HT1080 (cell line): Measurements from ENCODE around the gene TECR. TPM values are rescaled to one million over a fixed set of nuclear protein-coding genes. Genes with fewer than 3 reads are reported as not detected.
"Not testable (repeated sequence)": the region's sequence is repeated elsewhere in the genome, so short reads cannot be mapped to it uniquely, and the experiment has no call there.

ENCODE experiments used
- DNase-seq: peaks from one replicate; pipeline ENCODE4 v3.0.0-alpha.2; 2015; ENCODE audit warnings: low read depth
- total RNA-seq: library from RNA; depleted of rRNA; stranded (reverse); fragments of >200 nt; shearing (Covaris generic); gene quantifications from 2 replicates; pipeline ENCODE4 v1.2.3, GENCODE V29; 2014

TECR gene
- total RNA-seq, 1 experiment from 2014 or later = 144 TPM

DNA sequence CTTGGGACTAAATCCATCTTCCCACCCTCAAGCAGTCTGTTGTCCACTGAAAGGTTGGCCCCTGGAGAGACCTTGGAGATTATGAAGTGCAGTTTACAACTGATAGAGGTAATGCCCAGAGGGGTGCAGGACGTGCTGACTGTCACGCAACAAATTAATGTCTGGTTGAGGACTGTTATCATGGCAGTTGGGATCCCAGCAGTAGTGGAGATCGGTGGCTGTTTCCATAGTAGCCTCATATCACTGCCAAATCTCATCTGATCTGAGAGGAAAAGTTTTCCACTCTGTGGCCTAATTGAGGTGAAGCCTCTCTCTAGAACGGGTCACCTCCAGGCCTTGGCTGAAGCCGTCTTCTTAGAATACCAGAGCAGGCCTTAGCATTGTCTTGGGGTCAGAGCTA, 4.1 kb downstream of the TECR start:
- no peak for DNase-seq

DNA sequence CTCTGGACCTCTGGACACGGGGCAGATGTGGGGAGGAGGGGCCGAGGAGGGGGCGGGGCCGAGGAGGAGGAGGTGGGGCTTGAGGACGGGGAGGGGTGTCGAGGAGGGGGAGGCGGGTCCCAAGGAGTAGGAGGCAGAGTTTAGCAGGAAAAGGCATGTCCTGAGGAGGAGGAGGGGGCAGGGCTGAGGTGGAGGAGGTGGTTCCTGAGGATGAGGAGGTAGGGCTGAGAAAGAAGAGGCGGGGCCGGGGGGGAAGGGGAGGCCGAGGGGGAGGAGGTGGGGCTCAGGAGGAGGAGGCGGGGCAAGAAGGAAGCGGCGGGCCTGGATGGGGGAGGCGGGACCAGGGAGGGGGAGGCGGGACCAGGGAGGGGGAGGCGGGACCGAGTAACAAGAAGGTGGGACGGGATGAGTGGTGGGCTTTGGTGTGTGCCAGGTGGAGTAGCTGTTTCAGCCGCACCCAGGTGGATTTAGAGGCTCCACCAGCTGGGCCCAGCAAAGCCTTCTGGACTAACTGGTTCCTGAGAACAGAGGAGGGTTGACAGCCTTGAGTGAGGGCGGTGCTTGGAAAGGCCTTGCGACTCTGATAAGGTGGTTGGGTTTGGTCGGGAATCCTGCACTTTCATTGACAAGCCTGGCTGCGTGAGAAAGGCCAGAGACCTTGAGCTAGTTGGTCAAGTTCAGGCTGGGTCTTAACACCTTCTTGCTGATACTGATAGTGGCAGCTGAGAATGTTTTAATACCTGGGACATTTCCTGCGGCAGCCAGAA, 7.7 kb downstream of the TECR start:
- no peak for DNase-seq

DNA sequence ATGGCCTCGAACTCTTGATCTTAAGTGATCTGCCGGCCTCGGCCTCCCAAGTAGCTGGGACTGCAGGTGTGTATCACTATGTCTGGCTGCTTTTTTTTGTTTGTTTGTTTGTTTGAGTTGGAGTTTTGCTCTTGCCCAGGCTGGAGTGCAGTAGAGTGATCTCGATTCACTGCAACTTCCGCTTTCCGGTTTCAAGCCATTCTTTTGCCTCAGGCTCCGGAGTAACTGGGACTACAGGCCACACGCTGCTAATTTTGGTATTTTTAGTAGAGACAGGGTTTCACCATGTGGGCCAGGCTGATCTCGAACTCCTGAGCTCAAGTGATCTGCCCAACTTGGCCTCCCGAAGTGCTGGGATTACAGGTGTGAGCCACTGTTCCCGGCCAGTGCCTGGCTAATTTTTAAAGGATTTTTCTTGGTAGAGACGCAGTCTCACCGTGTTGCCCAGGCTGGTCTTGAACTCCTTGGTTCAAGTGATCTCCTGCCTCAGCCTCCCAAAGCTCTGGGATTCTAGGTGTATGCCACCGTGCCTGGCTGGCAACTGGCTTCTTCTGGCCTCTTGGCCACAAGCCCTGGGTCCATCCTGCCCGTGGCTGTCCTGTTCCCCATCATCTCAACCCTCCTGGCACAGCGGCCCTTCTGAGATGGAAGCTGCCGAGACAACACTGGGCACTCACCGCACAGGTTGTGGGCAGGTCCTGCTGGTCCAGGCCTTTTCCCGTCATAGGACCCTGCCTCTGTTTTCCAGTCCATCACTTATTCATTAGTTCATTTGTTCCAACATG, 11.5 kb downstream of the TECR start:
- no peak for DNase-seq

DNA sequence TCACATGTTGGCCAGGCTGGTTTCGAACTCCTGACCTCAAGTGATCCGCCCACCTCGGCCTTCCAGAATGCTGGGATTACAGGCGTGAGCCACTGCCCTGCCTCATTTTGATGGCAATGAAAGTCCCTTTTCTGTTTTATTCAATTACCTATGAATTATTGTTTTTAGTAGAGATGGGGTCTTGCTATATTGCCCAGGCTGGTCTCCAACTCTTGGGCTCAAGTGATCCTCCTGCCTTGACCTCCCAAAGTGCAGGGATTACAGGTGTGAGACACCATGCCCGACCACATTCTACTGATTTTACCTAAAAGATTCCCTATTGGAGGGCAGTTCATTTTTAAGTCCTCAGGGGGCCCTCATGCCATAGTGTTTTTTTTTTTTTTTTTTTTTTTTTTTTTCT, 12.6 kb downstream of the TECR start:
- DNase-seq = not testable (repeated sequence)

DNA sequence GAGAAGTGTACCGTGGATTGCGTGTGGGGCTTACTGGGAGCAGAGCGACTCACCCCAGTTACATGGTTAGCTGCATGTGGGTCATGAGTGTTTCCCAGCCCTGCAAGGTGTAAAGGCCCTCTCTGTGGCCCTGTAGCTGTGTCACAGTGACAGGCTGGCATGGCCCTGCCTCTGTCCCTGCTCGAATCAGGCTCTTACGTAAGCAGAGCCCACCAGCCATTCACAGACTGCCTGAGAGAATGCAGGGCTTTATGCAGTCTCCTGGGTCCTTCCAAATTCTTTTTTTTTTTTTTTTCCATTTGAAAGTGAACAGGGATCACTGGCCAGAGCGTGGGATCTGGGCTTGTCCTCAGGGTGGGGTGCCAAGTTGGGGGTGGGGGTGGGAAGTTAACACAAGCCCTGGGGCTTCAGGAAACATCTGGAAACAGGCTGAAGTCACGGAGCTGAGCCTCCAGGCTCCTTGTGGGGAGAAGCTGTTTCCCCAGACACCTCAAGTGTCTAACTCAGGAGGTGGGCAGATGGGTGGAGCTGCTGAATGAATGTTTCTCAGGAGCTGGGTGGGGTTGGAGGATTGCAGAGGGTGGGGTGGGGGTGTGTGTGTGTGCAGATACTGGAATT, 13.4 kb downstream of the TECR start:
- DNase-seq = no peak

DNA sequence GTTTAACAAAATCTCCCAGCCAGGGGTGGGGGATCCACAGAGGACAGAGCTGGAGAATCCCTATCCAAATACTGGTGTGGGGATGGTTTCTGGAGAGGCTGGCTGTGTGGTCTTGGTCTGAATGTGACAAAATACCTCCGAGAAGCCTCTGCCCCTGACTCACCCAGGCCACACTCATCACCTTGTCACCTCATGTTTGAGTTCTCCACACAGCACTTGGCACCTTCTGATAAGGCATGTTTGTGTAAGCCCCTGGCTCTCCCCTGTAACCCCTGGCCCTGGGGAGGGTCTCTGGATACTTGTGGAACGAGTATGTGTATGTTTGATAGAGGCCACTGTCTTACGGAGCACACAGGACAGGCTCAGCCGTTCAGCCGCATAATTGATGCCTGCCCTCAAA, 14.7 kb downstream of the TECR start:
- DNase-seq = no peak

DNA sequence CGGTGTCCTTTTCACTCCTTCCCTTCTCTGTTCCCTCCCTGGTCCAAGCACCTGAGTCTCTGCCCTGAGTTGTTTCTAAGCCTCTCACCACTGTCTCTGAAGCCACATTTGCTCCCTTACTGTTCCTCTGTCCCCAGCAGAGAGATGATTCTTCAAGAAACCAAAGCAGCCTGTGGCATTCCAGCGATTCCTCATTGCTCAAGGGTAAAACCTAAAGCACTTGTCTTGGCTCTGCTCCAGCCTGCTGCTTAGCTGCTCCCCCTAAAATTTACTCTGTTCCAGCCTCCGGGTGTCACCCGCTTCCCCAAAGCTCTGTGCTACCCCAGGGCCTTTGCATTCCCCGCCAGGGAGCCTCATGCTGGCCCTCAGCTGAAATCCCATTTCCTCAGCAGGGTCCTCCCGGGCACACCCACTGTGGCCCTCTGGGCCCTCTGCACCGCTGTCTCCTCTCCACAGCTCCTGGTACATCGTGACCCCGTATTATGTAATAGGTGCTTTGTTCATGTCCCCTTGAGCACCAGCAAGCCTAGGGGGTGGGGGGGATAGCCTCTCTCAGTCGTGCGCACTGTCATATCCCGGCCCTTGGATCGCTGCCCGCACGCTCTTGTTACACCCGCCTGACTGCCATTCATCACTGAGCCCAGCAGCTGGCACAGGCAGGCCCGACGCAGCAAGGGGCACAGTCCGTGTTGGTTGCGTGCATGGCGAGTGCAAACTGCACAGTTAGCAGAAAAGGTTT, 15.8 kb downstream of the TECR start:
- DNase-seq = no peak

DNA sequence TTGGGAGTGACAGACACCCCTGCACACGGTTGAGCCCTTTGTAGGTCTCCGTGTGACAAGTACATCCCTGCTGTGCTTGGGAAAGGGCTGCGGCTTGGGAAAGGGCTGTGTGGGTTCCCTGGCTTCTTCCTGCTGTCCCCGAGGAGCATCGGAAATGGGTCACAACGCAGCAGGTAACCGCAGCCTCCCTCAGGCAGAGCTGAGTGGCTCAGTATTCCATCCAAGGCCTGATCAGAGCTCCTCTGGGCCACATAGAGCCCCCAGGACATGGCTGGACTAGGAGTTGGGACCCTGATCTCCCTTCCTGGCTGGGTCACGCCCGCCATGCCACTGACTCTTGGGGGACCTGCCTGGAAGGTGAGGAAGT, 16.3 kb downstream of the TECR start:
- DNase-seq = no peak

DNA sequence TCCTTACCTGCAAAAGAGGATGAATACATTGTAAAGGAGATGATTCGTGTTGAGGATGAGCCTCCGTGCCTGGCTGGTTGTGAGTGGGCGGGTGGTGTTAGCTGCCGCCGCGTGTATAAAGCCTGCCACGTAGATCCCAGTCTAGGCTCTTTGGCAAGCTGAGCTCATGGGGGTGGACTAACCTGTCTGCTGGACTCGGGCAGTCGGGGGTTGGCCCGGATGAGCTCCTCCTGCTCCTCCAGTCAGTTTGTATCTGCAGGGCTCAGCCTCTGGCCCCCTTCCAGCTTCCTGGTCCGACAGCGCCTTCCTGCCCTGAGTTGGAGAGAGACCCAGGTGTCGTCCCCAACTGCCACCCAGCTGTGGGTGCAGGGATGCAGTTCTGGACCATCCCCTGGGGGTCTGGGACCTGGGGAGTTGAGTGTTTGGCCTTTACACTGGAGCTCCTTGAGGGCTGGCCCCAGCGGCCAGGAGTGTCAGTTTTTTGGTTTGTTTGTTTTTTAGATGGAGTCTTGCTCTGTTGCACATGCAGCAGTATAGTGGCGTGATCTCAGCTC, 20.9 kb downstream of the TECR start:
- no peak for DNase-seq

DNA sequence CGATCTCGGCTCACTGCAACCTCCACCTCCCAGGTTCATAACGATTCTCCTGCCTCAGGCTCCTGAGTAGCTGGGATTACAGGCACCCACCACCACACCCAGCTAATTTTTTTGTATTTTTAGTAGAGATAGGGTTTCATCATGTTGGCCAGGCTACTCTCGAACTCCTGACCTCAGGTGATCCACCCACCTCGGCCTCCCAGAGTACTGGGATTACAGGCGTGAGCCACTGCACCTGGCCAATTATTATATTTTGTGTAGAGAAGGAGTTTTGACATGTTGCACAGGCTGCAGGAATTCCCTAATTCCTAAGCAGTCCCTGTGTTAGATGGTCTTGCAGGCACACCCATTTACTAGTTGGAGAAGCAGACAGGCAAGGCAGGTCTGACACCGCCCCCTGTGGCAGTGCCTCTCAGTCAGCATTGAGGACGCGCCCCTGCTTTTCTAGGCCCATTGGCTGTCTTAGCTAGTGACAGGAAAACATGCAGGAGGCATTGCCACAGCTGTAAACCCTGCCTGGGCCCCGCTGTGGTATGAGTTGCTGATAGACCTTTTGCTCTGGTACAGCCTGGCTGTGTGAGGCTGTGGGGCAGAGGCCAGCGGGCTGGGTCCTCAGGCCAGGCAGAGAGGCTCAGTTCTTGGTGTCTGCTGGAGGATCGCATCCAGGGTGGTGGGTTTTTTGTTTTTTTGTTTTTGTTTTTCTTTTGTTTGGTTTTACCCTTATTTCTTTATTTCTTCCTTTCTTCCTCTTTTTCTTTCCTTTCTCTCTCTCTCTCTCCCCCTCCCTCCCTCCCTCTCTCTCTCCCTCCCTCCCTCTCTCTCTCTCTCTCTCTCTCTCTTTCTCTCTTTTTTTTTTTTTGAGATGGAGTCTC, 22.0 kb downstream of the TECR start:
- DNase-seq = peak; percentile 41

DNA sequence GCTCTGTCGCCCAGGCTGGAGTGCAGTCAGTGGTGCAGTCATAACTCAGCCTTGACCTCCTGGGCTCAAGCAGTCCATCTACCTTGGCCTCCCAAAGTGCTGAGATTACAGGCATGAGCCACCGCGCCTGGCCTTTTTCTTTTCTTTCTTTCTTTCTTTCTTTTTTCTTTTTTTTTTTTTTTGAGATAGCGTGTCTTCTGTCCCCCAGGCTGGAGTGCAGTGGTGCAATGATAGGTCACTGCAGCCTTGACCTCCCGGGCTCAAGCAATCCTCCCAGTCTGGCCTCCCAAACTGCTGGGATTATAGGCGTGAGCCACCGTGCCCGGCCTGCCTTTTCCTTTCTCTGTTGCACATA, 22.6 kb downstream of the TECR start:
- DNase-seq = not testable (repeated sequence)

DNA sequence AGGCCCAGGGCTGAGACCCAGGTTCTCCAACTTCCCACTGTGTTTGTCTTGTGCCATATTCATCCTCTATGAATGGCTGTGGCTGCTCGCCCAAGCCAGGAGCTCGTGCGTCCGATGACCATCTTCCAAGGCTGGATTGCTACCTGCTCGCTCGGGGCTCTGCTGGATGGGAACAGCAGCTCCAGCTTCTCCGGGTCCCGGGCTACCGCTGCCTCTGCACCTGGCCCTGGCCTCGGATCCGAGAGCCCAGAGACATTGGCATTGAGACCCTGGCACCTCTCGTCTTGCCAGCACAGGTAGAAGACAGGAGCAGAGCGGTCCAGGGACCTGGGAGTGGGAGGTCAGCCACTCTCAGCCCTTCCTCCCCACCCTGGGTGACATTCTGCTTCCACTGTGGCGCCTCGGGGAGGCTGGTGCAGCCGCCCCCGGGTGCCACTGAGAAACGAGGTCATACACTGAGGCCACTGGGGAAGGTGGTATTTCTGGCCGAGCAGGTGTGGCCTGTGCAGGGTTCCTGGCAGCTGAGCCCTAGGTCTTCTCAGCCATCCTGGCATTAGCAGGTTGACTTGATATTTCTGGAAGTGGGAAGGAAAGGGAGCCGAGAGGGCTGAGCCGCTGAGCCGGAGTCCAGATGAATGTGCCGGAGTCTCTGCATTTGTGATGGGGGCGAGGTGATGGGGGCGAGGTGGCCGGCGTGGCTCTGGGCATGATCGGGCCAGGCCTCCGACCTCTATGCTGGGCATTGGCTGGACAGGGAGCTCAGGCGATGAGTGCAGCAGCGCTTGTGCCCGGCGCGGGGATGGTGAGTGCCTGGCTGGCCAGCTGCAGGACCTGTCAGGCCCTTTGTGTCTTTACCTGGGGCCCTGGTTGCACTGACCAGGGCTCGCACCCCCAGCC, 23.9 kb downstream of the TECR start:
- no peak for DNase-seq

DNA sequence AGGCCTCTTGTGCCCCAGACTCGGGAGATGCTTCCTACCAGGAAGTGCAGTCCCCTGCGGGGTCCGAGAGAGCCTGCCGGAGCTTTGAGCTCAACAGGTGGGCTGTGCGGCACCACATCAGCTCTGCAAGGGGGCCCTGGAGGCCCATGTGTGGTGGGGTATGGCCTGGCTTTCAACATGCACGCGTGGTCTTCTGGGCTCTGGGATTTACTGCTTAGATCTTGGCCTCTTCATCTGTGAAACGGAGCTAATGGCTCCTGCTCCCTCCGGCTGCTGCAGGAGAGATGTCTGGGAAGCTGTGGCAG, 24.5 kb downstream of the TECR start:
- DNase-seq = no peak

DNA sequence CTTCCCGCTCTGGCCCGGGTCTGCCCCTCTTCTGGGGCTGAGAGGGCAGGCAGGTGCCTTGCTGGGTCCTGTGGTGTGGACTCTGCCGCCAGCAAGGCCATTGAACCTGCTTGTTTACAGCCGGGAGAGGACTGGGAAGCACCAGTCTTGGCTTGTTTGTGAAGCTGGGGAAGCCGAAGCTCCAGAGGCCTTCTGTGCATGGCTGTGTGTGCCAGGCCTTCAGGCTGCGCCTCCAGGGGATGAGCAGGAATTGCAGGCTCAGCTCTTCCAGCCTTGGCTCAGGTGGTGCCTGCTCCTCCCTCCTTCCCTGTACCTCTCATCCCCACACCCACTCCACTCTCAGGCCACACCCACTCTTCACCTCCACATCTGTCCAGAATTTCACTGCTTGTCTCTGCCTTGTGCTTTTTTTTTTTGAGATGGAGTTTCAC, 25.0 kb downstream of the TECR start:
- DNase-seq = no peak

DNA sequence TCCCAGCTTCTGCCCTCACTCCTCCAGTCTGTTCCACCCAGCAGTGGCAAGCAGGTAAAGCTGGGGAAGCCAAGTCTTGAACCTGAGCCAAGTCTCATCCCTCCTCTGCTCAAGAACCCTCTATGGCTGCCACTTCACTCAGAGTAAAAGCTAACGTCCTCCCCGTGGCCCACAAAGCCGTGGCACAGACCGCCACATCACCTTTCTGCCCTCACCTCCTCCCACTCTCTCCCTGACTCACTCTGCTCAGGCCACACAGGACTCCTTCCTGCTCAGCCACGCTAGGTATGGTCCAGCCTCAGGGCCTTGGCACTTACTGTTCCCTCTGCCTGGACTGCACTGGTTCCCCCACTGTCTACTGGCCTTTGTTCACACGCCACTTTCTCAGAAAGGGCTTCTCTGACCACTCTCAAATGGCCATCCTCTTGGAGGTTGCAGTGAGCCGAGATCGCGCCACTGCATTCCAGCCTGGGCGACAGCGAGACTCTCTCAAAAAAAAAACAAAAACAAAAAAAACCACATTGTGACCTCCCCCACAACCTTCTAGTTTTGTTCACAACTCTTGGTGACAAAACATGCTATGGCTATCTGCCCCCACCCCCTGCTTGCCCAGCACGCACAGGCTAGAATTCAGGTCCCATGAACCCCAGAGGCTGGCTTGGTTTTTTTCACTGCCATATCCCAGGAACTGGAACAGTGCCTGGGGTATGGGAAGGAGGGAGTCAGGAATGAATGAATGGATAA, 26.7 kb downstream of the TECR start:
- DNase-seq = peak; percentile 47

DNA sequence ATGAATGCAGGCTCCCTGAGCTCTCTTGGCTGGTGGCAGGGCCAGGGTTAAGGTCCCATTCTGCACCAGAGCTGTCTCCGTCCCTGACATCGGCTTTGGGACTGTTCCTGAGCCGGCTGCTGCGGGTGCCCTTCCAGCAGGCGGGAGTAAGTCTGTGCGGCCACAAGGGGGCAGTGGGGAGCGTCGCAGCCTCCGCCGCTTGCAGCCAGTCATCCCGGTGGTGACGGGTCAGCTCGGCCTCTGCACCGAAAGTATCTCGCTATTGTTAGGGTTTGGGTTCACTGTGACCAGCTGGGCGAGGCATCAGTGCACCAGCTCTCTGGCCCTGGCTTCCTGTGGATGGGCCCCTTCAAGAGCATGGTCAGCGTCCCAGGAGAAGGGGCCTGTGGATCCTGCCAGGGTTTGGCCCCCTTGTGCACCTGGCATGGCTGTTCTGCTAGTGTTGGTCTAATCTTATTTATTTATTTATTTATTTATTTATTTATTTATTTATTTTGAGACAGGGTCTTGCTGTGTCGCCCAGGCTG, 27.3 kb downstream of the TECR start:
- DNase-seq = peak; percentile 71

DNA sequence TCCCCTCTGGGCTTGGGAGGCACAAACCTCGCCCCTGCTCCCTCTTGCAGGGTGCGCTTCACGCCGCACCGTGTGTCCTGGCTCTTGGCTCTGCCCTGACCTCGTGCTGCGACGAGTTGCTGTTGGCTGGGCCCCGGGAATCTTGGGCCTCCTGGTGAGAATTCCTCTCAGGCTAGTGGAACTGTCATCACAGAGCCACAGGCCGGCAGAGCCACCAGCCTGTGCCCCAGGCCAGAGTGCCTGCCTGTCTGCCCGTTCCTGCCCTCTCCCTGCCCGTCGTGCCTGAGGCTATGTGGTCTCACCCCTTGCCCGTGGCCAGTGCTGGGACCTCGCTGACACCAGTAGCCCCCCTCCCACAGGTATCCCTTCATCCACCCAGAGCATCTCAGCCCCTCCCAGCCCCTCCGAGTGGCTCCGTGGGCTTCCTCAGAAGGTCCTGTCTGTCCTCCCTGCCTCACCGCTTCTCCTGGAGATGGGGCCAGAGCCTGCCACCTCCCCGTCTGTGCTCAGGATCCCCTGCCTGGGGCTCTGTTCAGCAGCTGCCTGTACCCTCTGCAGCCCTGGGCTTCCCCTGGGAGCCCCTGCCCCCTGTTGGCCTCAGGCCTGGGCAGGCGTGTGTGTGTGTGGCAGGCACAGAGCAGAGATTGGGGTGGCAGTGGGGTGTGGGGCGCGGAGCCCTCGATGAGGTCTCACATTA, 29.1 kb downstream of the TECR start:
- no peak for DNase-seq
